Stimulated activated CD4-positive, alpha-beta T cell treated with anti-CD3 and anti-CD28 coated beads, Interleukin-4, amount 100 ng/mL, for 1 hour (primary cell): ENCODE results near the gene CASP9.
"Not testable (repeated sequence)": the region's sequence is repeated elsewhere in the genome, so short reads cannot be mapped to it uniquely, and the experiment has no call there.

Source experiments
- DNase-seq: peaks from one replicate; pipeline ENCODE4 v3.0.0-alpha.2; 2020

CASP9 gene

GRCh38 chr1:15466955-15467625 lies 56.9 kb downstream of the CASP9 start:
- not testable (repeated sequence) for DNase-seq

GRCh38 chr1:15465674-15466073 lies 58.3 kb downstream of the CASP9 start:
- DNase-seq: no peak

DNA sequence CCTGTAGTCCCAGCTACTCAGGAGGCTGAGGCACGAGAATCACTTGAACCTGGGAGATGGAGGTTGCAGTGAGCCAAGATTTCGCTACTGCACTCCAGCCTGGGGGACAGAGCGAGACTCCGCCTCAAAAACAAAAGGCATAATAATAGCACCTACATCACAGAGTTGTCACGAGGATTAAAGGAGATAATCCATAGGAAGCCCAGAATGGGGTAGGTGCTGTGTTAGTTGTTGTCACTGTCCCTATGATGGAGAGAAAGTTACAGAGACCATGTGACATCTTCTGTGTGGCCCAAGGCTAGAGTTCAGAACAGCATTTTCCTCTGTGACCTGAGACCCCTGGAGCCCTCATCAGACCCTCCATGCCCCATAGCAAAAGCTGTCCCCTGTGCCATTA lies 60.1 kb downstream of the CASP9 start:
- not testable (repeated sequence) for DNase-seq

DNA sequence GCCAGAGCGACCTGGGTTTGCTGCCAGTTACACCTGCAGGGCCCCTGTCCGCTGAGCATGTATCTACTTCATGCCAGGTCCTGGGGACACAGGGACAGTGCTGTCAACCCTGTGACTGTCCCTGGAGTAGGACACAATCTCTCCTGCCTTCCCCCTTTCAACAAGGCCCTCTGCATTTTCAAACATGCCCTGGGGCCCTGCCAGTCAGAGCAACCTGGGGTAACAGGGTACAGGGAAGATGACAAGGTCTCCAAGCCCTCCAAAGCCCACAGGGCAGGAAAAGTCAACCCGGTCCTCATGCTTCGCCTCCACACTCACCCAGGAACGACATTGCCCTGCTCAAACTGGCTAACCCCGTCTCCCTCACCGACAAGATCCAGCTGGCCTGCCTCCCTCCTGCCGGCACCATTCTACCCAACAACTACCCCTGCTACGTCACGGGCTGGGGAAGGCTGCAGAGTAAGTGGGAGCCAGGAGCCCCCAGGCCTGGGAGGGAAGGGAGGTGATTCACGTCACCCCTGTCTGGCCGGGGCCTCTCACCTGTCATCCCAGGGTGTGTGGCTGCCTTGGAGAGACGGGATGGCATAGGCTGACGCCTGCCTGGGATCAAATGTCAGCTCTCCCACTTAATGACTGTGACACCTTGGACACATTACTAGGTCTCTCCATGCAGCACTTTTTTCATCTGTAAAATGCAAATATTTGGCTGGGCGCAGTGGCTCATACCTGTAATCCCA lies 60.8 kb downstream of the CASP9 start:
- DNase-seq: not testable (repeated sequence)

GRCh38 chr1:15460708-15461095 lies 63.3 kb downstream of the CASP9 start:
- no peak for DNase-seq

GRCh38 chr1:15459771-15460707 lies 64.0 kb downstream of the CASP9 start:
- DNase-seq: no peak

DNA sequence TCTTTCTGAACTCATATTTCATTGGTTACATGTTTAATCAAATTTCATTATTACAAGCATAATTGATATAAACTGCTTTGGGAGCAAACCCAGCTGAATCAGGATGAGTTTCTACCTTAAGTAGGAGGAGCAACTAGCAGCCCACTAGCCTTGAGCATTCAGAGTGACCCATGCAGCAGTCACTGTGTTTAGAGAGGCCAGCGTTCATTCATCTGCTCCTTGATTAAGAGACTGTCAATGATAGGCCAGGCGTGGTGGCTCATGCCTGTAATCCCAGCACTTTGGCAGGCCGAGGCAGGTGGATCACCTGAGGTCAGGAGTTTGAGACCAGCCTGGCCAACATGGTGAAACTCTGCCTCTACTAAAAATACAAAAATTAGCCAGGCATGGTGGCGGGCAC lies 65.6 kb downstream of the CASP9 start:
- not testable (repeated sequence) for DNase-seq

DNA sequence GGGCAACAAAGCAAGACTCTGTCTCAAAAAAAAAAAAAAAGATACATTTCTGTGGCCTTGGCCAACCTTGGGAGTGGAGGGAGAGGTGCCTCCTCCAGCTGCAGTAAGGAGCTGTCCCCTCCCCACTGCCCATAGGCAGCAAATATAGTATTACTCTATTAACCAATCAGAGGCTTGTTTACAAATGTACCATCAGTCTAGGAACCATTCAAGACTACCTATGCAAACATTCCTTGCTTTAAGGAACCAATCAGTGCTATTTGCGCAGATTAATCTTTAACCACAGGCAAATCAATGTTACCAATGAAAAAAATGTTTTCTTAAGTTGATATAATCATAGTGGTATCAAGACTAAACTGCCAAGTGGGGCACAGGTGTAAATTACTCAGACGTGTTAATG lies 66.4 kb downstream of the CASP9 start:
- no peak for DNase-seq

DNA sequence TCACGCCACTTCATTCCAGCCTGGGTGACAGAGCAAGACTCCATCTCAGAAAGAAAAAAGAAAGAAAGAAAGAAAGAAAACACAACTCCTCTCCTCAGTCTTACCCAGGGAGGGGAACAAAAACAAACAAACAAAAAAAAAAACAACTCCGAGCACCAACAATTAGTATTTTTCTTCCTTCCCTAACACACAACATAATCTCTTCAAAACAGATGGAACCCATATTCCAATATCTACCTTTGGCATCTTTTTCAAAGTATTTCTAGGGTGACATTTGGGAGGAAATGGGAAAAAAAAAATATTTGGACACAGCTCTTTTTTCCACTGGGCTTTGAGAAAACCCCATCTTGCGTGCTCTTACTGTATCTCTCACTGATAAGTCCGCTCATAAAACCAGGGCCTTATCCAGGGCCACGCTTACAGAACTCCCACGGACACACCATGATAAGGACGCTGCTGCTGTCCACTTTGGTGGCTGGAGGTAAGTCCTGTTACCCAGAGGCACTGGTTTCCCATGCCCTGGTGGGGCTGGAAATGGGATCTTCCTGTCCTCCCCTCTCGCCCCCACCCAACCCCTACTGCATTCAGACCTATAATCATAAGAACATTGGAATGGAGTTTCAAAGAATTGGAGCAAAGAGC lies 67.6 kb downstream of the CASP9 start, which contains the start of gene CELA2A:
Gene CELA2A, plus strand, starts transcription at position 420 of the 642 bp plus-strand sequence. Its CDS starts 22 bp downstream, at position 442.
- no peak for DNase-seq

GRCh38 chr1:15455522-15455921 lies 68.5 kb downstream of the CASP9 start:
- no peak for DNase-seq

GRCh38 chr1:15454256-15454655 lies 69.8 kb downstream of the CASP9 start:
- no peak for DNase-seq

DNA sequence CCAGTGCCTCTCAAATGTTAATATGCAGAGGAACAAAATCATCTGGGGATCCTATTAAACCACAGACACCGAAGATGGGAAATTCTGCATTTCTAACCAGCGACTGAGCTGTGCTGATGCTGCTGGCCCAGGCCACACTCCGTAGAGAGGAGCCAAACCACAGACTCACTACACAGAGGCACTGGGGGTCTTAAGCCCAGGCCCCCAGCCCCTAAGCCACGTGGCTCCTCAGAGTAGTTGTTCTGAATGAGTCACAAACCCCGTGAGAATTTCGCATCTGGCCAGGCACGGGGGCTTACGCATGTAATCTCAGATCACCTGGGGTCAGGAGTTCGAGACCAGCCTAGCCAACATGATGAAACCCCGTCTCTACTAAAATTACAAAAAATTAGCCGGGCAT lies 70.3 kb downstream of the CASP9 start:
- no peak for DNase-seq

GRCh38 chr1:15452866-15453571 lies 71.0 kb downstream of the CASP9 start:
- DNase-seq: no peak

DNA sequence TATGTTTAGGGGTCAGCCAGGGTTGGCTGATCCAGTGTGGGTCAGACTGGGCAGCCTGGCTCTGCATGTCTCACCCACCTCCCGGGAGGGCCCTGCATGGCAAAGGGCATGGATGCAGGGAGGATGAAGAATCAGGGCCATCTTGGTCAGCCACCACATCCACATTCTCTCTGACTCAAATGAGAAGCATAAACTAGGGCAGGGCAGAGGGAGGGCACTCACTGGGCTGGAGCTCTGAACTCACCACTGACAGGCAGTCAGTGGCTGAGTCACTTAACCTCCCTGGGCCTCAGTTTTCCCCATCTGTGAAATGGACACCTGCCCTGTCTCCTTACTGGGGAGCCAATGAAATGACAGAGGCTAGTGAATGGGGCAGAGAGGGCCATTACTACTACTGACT lies 71.8 kb downstream of the CASP9 start:
- DNase-seq: no peak

- no peak for DNase-seq
These were observed 72.8 kb downstream of the CASP9 start for GRCh38 chr1:15451014-15451722.

DNA sequence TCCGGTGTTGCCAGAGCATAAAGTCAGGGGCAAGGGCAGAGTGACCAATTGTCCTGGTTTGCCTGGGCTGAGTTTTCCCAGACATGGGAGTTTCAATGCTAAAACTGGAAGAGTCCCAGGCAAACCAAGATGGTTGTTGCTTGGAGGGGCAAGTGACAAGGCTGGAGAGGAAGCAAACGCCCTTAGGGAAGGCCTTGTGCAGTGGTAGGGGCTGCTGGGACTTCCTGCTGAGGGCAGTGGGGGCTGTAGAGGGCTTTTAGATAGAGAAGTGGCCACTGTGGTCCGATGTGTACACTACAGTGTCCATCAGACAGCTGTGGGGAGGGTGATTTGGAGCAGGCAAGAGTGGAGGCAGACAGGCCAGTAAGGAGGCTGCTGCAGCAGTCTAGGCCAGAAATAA lies 74.4 kb downstream of the CASP9 start:
- no peak for DNase-seq

DNA sequence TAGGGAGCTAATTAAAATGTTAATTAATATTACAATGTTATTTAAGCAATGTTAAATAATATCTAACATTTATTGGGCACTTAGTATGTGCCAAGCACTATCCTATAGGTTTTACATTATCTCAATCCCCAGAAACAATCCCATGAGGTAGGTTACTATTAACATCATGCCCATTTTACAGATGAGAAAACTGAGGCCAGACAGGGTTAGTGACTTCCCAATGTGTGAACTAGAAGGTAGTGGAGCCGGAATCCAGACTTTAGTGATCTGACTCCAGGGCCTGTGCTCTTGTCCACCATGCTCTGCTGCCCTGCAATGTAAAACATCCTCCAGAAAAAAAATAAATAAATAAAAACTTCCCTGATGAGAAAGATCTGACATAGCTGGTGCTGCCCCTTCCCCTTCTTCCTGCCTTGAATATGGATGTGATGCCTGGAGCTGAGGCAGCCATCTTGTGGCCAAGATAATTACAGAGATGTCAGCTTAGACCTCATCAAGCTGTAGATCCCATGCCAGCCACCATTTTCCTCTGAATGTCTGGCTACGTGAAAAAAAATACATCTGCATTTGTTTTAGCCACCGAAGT lies 75.0 kb downstream of the CASP9 start:
- DNase-seq: no peak

DNA sequence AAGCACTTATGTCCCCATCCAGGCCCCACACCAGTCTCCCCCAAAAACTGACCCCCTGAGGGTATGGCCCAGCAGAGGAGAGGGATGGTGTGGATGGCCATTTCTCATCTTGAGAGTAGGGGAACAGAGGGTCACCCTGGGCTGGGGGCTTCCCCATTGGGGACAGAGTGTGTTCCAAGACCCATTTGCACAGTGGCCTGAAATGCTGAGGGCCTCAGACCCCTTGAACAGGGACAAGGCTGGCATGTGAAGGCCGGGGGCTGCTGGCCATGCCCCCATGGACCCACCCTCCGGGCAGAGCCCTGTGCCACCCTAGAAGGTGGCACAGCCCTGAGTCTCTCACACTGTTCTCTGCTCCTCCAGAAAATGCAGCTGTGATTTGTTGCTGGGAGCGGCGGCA lies 77.8 kb downstream of the CASP9 start:
- DNase-seq: no peak

DNA sequence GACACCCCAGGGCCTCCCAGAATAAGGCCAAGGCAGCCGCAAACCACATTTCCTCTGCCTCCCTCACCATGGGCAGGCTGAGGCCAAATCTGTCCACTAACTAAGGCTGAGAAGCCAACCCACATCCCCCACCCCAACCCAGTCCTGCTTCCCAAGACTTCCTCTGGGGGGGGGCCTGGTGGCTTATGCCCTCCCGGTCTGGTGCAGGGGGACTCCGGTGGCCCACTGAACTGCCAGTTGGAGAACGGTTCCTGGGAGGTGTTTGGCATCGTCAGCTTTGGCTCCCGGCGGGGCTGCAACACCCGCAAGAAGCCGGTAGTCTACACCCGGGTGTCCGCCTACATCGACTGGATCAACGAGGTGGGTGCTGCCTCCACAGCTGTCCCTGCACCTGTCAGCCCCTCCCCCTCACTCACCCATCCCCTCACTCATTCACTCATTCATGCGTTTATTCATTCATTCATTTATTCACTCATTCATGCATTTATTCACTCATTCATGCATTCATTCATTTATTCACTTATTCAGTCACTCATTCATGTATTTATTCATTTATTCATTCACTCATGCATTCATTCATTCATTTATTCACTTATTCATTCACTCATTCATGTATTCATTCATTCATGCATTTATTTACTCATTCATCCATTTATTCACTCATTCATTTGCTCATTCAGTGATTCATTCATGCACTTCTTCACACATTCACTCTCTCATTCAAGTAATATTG lies 78.5 kb downstream of the CASP9 start:
- DNase-seq: no peak
